Immature natural killer cell (primary cell): ENCODE results near the gene INTS6L. TPM values are rescaled to one million over a fixed set of nuclear protein-coding genes. Genes with fewer than 3 reads are reported as not detected.

Experiments used
- DNase-seq, 3 donors: peaks; one replicate each; pipeline ENCODE4 v3.0.0; 2022; ENCODE audit warnings: mixed read lengths in 1 of 3
- H3K27ac Mint-ChIP-seq, 6 donors: one replicate each; pipeline ENCODE4 v1.8.0; 2020; ENCODE audit warnings: mixed read lengths in 6 of 6, mild to moderate bottlenecking in 5 of 6, inconsistent platforms in 4 of 6, moderate library complexity in 3 of 6
- H3K27me3 Mint-ChIP-seq, 3 donors: one replicate each; pipeline ENCODE4 v1.8.0; 2020 to 2021; ENCODE audit warnings: low read depth in 3 of 3, mild to moderate bottlenecking in 3 of 3, mixed read lengths in 3 of 3, moderate library complexity in 3 of 3, inconsistent platforms in 1 of 3
- H3K36me3 Mint-ChIP-seq, 3 donors: one replicate each; pipeline ENCODE4 v1.8.0; 2020; ENCODE audit warnings: mixed read lengths in 3 of 3, inconsistent platforms in 2 of 3, mild to moderate bottlenecking in 2 of 3
- H3K4me1 Mint-ChIP-seq, 2 donors: one replicate each; pipeline ENCODE4 v1.8.0; 2020; ENCODE audit warnings: inconsistent platforms in 2 of 2, mild to moderate bottlenecking in 2 of 2, mixed read lengths in 2 of 2, moderate library complexity in 1 of 2
- H3K4me3 Mint-ChIP-seq, 5 donors: one replicate each; pipeline ENCODE4 v1.8.0; 2020; ENCODE audit warnings: mild to moderate bottlenecking in 5 of 5, mixed read lengths in 5 of 5, inconsistent platforms in 3 of 5, moderate library complexity in 3 of 5
- H3K9me3 Mint-ChIP-seq, 6 donors: one replicate each; pipeline ENCODE4 v1.8.0; 2020; ENCODE audit warnings: mild to moderate bottlenecking in 6 of 6, mixed read lengths in 6 of 6, inconsistent platforms in 4 of 6, moderate library complexity in 3 of 6
- polyA plus RNA-seq, 3 donors: library from polyadenylated mRNA; unstranded; fragments of 300-500 nt; fragmentation: Illumina TruSeq; gene quantifications; one replicate each; pipeline ENCODE4 v1.2.3, GENCODE V29; 2021

Gene INTS6L
- 1 to 10 TPM; 3.2 to 5.7 (median 3.8) TPM for polyA plus RNA-seq

- peak; percentile 84 to 88 (median 85) for DNase-seq
- Mint-ChIP-seq H3K36me3 (no peaks in the 10 kb centered on the region), H3K9me3 (no peaks in the 10 kb centered on the region), H3K4me1 (peaks cover 21 to 38% of the 10 kb centered on the region in 2 donors), H3K27me3 (peaks cover 7 to 18% (median 14%) of the 10 kb centered on the region in 3 donors), H3K4me3 (peak within 1 kb of the TSS; percentile 97 to 100 (median 99)), H3K27ac (peak within 1 kb of the TSS; percentile 93 to 99 (median 98))
Observed at GRCh38 chrX:135520553-135521404, at the start of gene INTS6L. INTS6L (plus strand) TSS chrX:135520660; CDS start chrX:135520993, 333 bp downstream.

- DNase-seq = no peak
- Mint-ChIP-seq H3K9me3 (no peaks in the 10 kb centered on the region), H3K36me3 (no peaks in the 10 kb centered on the region), H3K4me3 (no peak overlapping the region), H3K27me3 (peaks cover 0 to 3% (median 2%) of the 10 kb centered on the region in 3 donors), H3K4me1 (no peaks in the 10 kb centered on the region), H3K27ac (no peak overlapping the region)
Observed at GRCh38 chrX:135476378-135476777, 44.1 kb upstream of the INTS6L start.

GRCh38 chrX:135477576-135477975 is 42.9 kb upstream of the INTS6L start:
- no peak overlapping the region for H3K27ac Mint-ChIP-seq
- DNase-seq = peak in 2 of 3 donors; percentile 15 to 18
- no peaks in the 10 kb centered on the region for H3K9me3 Mint-ChIP-seq
- no peaks in the 10 kb centered on the region for H3K4me1 Mint-ChIP-seq
- no peaks in the 10 kb centered on the region for H3K36me3 Mint-ChIP-seq
- H3K27me3 Mint-ChIP-seq = peaks cover 0 to 3% (median 2%) of the 10 kb centered on the region in 3 donors
- H3K4me3 Mint-ChIP-seq = no peak overlapping the region

- no peak for DNase-seq
- Mint-ChIP-seq H3K27me3 (peaks cover 0 to 3% (median 3%) of the 10 kb centered on the region in 3 donors), H3K36me3 (no peaks in the 10 kb centered on the region), H3K9me3 (no peaks in the 10 kb centered on the region), H3K4me1 (no peaks in the 10 kb centered on the region), H3K27ac (no peak overlapping the region), H3K4me3 (no peak overlapping the region)
Observed at GRCh38 chrX:135480076-135480475, 40.4 kb upstream of the INTS6L start.

GRCh38 chrX:135481696-135482179 is 38.7 kb upstream of the INTS6L start:
- DNase-seq = no peak
- H3K4me1 Mint-ChIP-seq = no peaks in the 10 kb centered on the region
- H3K9me3 Mint-ChIP-seq = no peaks in the 10 kb centered on the region
- no peaks in the 10 kb centered on the region for H3K36me3 Mint-ChIP-seq
- H3K27ac Mint-ChIP-seq = no peak overlapping the region
- peaks cover 1 to 3% (median 3%) of the 10 kb centered on the region in 3 donors for H3K27me3 Mint-ChIP-seq
- H3K4me3 Mint-ChIP-seq = no peak overlapping the region

- H3K9me3 Mint-ChIP-seq = no peaks in the 10 kb centered on the region
- H3K27me3 Mint-ChIP-seq = peaks cover 3 to 4% (median 3%) of the 10 kb centered on the region in 3 donors
- H3K27ac Mint-ChIP-seq = no peak overlapping the region
- H3K36me3 Mint-ChIP-seq = no peaks in the 10 kb centered on the region
- no peak overlapping the region for H3K4me3 Mint-ChIP-seq
- no peaks in the 10 kb centered on the region for H3K4me1 Mint-ChIP-seq
- peak; percentile 7 to 44 (median 24) for DNase-seq
Observed at GRCh38 chrX:135484641-135485289, 35.7 kb upstream of the INTS6L start.

GRCh38 chrX:135489542-135489941 is 30.9 kb upstream of the INTS6L start:
- no peak overlapping the region for H3K4me3 Mint-ChIP-seq
- no peaks in the 10 kb centered on the region for H3K9me3 Mint-ChIP-seq
- H3K36me3 Mint-ChIP-seq = no peaks in the 10 kb centered on the region
- DNase-seq = no peak
- H3K27me3 Mint-ChIP-seq = peaks cover under 1 to 4% (median 3%) of the 10 kb centered on the region in 3 donors
- no peaks in the 10 kb centered on the region for H3K4me1 Mint-ChIP-seq
- H3K27ac Mint-ChIP-seq = no peak overlapping the region

- no peak for DNase-seq
- Mint-ChIP-seq H3K36me3 (no peaks in the 10 kb centered on the region), H3K4me1 (no peaks in the 10 kb centered on the region), H3K27ac (no peak overlapping the region), H3K9me3 (no peaks in the 10 kb centered on the region), H3K4me3 (no peak overlapping the region), H3K27me3 (peaks cover 0 to 4% (median 3%) of the 10 kb centered on the region in 3 donors)
Observed at GRCh38 chrX:135490979-135491514, 29.4 kb upstream of the INTS6L start.

- H3K4me1 Mint-ChIP-seq = no peaks in the 10 kb centered on the region
- no peaks in the 10 kb centered on the region for H3K36me3 Mint-ChIP-seq
- DNase-seq = no peak
- H3K27me3 Mint-ChIP-seq = peaks cover 0 to 3% (median 0%) of the 10 kb centered on the region in 3 donors
- no peaks in the 10 kb centered on the region for H3K9me3 Mint-ChIP-seq
- H3K27ac Mint-ChIP-seq = no peak overlapping the region
- H3K4me3 Mint-ChIP-seq = no peak overlapping the region
Observed at GRCh38 chrX:135494453-135494852, 26.0 kb upstream of the INTS6L start.

GRCh38 chrX:135497736-135498135 is 22.7 kb upstream of the INTS6L start:
- H3K36me3 Mint-ChIP-seq = no peaks in the 10 kb centered on the region

GRCh38 chrX:135498236-135498635 is 22.2 kb upstream of the INTS6L start:
- H3K27me3 Mint-ChIP-seq = peaks cover 0 to 3% (median 0%) of the 10 kb centered on the region in 3 donors
- H3K4me1 Mint-ChIP-seq = no peaks in the 10 kb centered on the region
- no peak overlapping the region for H3K27ac Mint-ChIP-seq
- no peak overlapping the region for H3K4me3 Mint-ChIP-seq
- no peaks in the 10 kb centered on the region for H3K36me3 Mint-ChIP-seq
- no peaks in the 10 kb centered on the region for H3K9me3 Mint-ChIP-seq
- no peak for DNase-seq

More at GRCh38 chrX:135497736-135498135, 22.7 kb upstream of the INTS6L start:
- DNase-seq = no peak
- H3K4me3 Mint-ChIP-seq = no peak overlapping the region
- H3K4me1 Mint-ChIP-seq = no peaks in the 10 kb centered on the region
- no peak overlapping the region for H3K27ac Mint-ChIP-seq
- peaks cover 0 to 3% (median 0%) of the 10 kb centered on the region in 3 donors for H3K27me3 Mint-ChIP-seq
- no peaks in the 10 kb centered on the region for H3K9me3 Mint-ChIP-seq

- Mint-ChIP-seq H3K36me3 (no peaks in the 10 kb centered on the region), H3K9me3 (no peaks in the 10 kb centered on the region), H3K4me1 (no peaks in the 10 kb centered on the region), H3K4me3 (no peak overlapping the region), H3K27ac (no peak overlapping the region), H3K27me3 (peaks cover 0 to 14% (median 9%) of the 10 kb centered on the region in 3 donors)
- no peak for DNase-seq
Observed at GRCh38 chrX:135505351-135505750, 15.1 kb upstream of the INTS6L start.

- DNase-seq = no peak
- no peaks in the 10 kb centered on the region for H3K9me3 Mint-ChIP-seq
- H3K27me3 Mint-ChIP-seq = peaks cover 0 to 12% (median 7%) of the 10 kb centered on the region in 3 donors
- H3K36me3 Mint-ChIP-seq = no peaks in the 10 kb centered on the region
- H3K4me1 Mint-ChIP-seq = no peaks in the 10 kb centered on the region
- H3K27ac Mint-ChIP-seq = no peak overlapping the region
- no peak overlapping the region for H3K4me3 Mint-ChIP-seq
Observed at GRCh38 chrX:135509885-135510284, 10.6 kb upstream of the INTS6L start.
